Heart left ventricle (tissue), 13 donors: ENCODE results near the gene CENPU.

ENCODE experiments used
- POLR2A ChIP-seq, 2 donors: fragments of 450-650 bp; IDR thresholded peaks; one replicate each; pipeline ENCODE4 v1.6.1; 2017; ENCODE audit warnings: antibody characterized with exemption in 2 of 2, mild to moderate bottlenecking in 2 of 2, moderate library complexity in 2 of 2
- TF ChIP-seq, protein P1 (sequence below), 12 donors: fragments of 200-600 bp; sonication (generic) in 4 of 12; IDR thresholded peaks; one replicate each; pipeline versions ENCODE4 v1.5.0 to v1.8.0; 2018 to 2022; ENCODE audit warnings: antibody characterized with exemption in 12 of 12, mild to moderate bottlenecking in 5 of 12
- donor health status: ischemic (EF 13 %, LVEDD 7.1; RV severe dilation, severe dysfunction).
- donor health status: DM: no; HTN: yes; CAD: no.
- donor health status: DM: no; HTN: no; CAD: no.
- donor health status: ischemic (EF 25% LVEDD 6.9; RV normal size, moderate dysfunction).
- donor health status: ischemic (EF 25% LVEDD 5.7; RV mildly dilated, moderate dysfunction).
- donor health status: ischemic (EF 35%, LVEDD 5.7; RV mildly dilated, moderate dysfunction).
- donor health status: nonischemic (EF 11% LVEDD 7.7; RV severe dilation, severe dysfunction).
- donor health status: DM: yes; HTN: yes; CAD: no.
- donor health status: PGD.
- donor health status: ischemic (EF 29% LVEDD 5.4; RV normal size, mild dysfunction).
- donor health status: nonischemic (EF 23%, LVEDD 6.1; RV moderate dilation, normal function).

DNA sequence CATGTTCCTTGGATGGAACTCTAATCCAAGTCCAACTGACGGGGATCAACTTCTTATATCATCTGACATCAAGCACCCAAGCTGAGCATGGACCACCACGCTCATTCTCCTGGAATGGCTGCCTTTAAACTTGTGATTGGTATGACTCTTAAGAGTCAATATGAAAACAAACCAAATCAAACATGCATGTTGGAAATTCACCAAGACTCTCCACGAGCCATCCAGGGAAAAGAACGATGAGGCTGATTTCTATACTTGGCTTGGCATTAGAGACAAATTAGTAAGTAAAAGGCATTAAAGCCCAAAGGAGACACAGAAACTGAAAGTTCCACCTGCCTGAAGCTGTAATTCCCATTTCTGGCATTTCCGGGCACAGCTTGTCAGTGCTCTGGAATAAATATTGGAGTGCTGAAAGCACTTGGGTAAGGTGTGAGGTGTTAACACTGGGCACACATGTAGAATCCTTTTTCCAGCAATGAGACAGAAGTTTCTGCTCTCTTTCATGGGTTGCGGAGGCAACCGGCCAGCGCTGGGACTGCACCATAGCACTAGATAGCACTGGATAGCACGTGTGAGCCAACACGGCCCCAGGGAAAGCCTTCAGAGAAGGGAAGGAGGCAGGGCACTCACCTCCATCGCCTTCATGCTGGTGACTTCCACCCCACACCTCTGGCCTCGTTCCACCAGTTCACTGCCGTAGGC is 42.1 kb upstream of the CENPU start:
- TF ChIP-seq, protein P1, sequence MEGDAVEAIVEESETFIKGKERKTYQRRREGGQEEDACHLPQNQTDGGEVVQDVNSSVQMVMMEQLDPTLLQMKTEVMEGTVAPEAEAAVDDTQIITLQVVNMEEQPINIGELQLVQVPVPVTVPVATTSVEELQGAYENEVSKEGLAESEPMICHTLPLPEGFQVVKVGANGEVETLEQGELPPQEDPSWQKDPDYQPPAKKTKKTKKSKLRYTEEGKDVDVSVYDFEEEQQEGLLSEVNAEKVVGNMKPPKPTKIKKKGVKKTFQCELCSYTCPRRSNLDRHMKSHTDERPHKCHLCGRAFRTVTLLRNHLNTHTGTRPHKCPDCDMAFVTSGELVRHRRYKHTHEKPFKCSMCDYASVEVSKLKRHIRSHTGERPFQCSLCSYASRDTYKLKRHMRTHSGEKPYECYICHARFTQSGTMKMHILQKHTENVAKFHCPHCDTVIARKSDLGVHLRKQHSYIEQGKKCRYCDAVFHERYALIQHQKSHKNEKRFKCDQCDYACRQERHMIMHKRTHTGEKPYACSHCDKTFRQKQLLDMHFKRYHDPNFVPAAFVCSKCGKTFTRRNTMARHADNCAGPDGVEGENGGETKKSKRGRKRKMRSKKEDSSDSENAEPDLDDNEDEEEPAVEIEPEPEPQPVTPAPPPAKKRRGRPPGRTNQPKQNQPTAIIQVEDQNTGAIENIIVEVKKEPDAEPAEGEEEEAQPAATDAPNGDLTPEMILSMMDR (IDR thresholded peaks at IDR 0.05) = no peak
- no peak for TF ChIP-seq POLR2A (IDR thresholded peaks at IDR 0.05)
